Stomach (tissue), 4 donors: Measurements from ENCODE around the gene CRELD1.

Source experiments
- POLR2A ChIP-seq, 4 donors: fragments of 450-650 bp; IDR thresholded peaks; one replicate each; pipeline ENCODE4 v1.6.1; 2016; ENCODE audit warnings: antibody characterized with exemption in 4 of 4, control low read depth in 2 of 4, mild to moderate bottlenecking in 1 of 4, moderate library complexity in 1 of 4
- POLR2AphosphoS5 ChIP-seq, 3 donors: sonication (generic); formaldehyde crosslinking; IDR thresholded peaks; one replicate each; pipeline ENCODE4 v1.6.1; 2016; ENCODE audit warnings: antibody characterized with exemption in 3 of 3

- no peak for TF ChIP-seq POLR2AphosphoS5 (IDR thresholded peaks at IDR 0.05)
- TF ChIP-seq POLR2A (IDR thresholded peaks at IDR 0.05): no peak
These were observed 49.0 kb upstream of the CRELD1 start for GRCh38 chr3:9884555-9885165.
